ENCODE measurements around the gene MTARC1.

MTARC1 gene

GRCh38 chr1:220828179-220828490 is 41.4 kb downstream of the MTARC1 start:
- no peak for TF ChIP-seq GABPA (IDR thresholded peaks at IDR 0.05; ENCODE audit: low read depth)
- no peak for TF ChIP-seq POLR2AphosphoS5 (IDR thresholded peaks at IDR 0.05; ENCODE audit: low read depth)
- no peak for TF ChIP-seq REST (IDR thresholded peaks at IDR 0.05; ENCODE audit: insufficient replicate concordance, low read depth)
- no peak for TF ChIP-seq CTCF (IDR thresholded peaks at IDR 0.05; ENCODE audit: insufficient read depth, low read length)
- no peak for TF ChIP-seq SPI1 (IDR thresholded peaks at IDR 0.05; ENCODE audit: borderline replicate concordance, low read depth)
- no peak for DNase-seq (ENCODE audit: low read depth in 1 of 2, low spot score in 1 of 2)
- Histone ChIP-seq H3K4me3 (replicated peaks; ENCODE audit: insufficient read depth, low read length) (no peak overlapping the region), H3K27ac (replicated peaks) (no peak overlapping the region), H3K27me3 (ENCODE audit: insufficient read depth, poor library complexity, severe bottlenecking) (no peaks in the 10 kb centered on the region)

GRCh38 chr1:220828950-220829586 is 42.4 kb downstream of the MTARC1 start:
- Histone ChIP-seq H3K27me3 (ENCODE audit: insufficient read depth, poor library complexity, severe bottlenecking) (no peaks in the 10 kb centered on the region), H3K27ac (replicated peaks) (no peak overlapping the region), H3K4me3 (replicated peaks; ENCODE audit: insufficient read depth, low read length) (no peak overlapping the region)
- TF ChIP-seq GABPA (IDR thresholded peaks at IDR 0.05; ENCODE audit: low read depth) (no peak), SPI1 (IDR thresholded peaks at IDR 0.05; ENCODE audit: borderline replicate concordance, low read depth) (no peak)
- no peak for DNase-seq (ENCODE audit: low read depth in 1 of 2, low spot score in 1 of 2)

- TF ChIP-seq SPI1 (IDR thresholded peaks at IDR 0.05; ENCODE audit: borderline replicate concordance, low read depth) = no peak
- no peak for TF ChIP-seq GABPA (IDR thresholded peaks at IDR 0.05; ENCODE audit: low read depth)
- no peak for TF ChIP-seq POLR2AphosphoS5 (IDR thresholded peaks at IDR 0.05; ENCODE audit: low read depth)
- TF ChIP-seq REST (IDR thresholded peaks at IDR 0.05; ENCODE audit: insufficient replicate concordance, low read depth) = no peak
- no peak for TF ChIP-seq CTCF (IDR thresholded peaks at IDR 0.05; ENCODE audit: insufficient read depth, low read length)
- H3K27me3 ChIP-seq (ENCODE audit: insufficient read depth, poor library complexity, severe bottlenecking) = no peaks in the 10 kb centered on the region
- DNase-seq (ENCODE audit: low read depth in 1 of 2, low spot score in 1 of 2) = no peak
- H3K27ac ChIP-seq (replicated peaks) = no peak overlapping the region
- H3K4me3 ChIP-seq (replicated peaks; ENCODE audit: insufficient read depth, low read length) = no peak overlapping the region
Observed at GRCh38 chr1:220833436-220833835, 46.7 kb downstream of the MTARC1 start.

- H3K27me3 ChIP-seq (ENCODE audit: insufficient read depth, poor library complexity, severe bottlenecking) = no peaks in the 10 kb centered on the region
- no peak overlapping the region for H3K27ac ChIP-seq (replicated peaks)
- no peak for DNase-seq (ENCODE audit: low read depth in 1 of 2, low spot score in 1 of 2)
- no peak for TF ChIP-seq REST (IDR thresholded peaks at IDR 0.05; ENCODE audit: insufficient replicate concordance, low read depth)
- TF ChIP-seq CTCF (IDR thresholded peaks at IDR 0.05; ENCODE audit: insufficient read depth, low read length) = no peak
- H3K4me3 ChIP-seq (replicated peaks; ENCODE audit: insufficient read depth, low read length) = no peak overlapping the region
Observed at GRCh38 chr1:220834155-220834870, 47.6 kb downstream of the MTARC1 start.
